HCT116 (cell line): ENCODE measurements around the gene SEC31A. TPM values are rescaled to one million over a fixed set of nuclear protein-coding genes. Genes with fewer than 3 reads are reported as not detected.

Experiments used
- ATAC-seq: fragments of 200-7000 bp; cut with Tn5 transposase; 2 replicates; pipeline ENCODE4 v1.9.1; 2020; ENCODE audit warnings: mild to moderate bottlenecking, moderate library complexity
- BruUV-seq: library from RNA; stranded (reverse); fragments of 400-500 nt; replicated peaks from 2 replicates; lab custom pipeline; 2021; lab: Mats Ljungman, UMichigan
- CTCF ChIA-PET: fragments of 300-600 bp; sonication (Branson Sonifier 250); formaldehyde crosslinking; loops from one replicate; lab custom pipeline; 2021; ENCODE audit warnings: antibody characterized with exemption; lab: Charles Lee
- POLR2A ChIA-PET: fragments of 300-600, 350-600 bp; sonication (Branson Sonifier 250); formaldehyde crosslinking; loops from one replicate; lab custom pipeline; 2021; ENCODE audit warnings: antibody characterized with exemption; lab: Charles Lee
- RAD21 ChIA-PET, 2 experiments: fragments of 300-600 bp; sonication (Branson Sonifier 250); formaldehyde crosslinking; loops; one replicate each; lab custom pipeline; 2023; ENCODE audit warnings: low total read pairs in 2 of 2; ENCODE audit not compliant: uncharacterized antibody in 2 of 2, unreplicated experiment in 2 of 2, low non-redundant PET in 1 of 2; lab: Charles Lee
- DNase-seq: peaks from one replicate; pipeline ENCODE4 v3.0.0-alpha.2; 2010; ENCODE audit warnings: low read depth, low spot score
- H2AFZ ChIP-seq: fragments of 200-600 bp; shearing (Covaris generic), sonication (generic); 2 replicates; pipeline ENCODE4 v1.6.1; 2017; ENCODE audit warnings: low read depth, mixed run types, mixed read lengths, antibody characterized with exemption, low read length; ENCODE audit not compliant: poor library complexity, severe bottlenecking
- H3K27ac ChIP-seq: 2 replicates; pipeline ENCODE4 v1.5.1; 2012; ENCODE audit warnings: low read depth, low read length
- H3K27me3 ChIP-seq: fragments of 200-600 bp; sonication (generic); 2 replicates; pipeline ENCODE4 v1.6.1; 2016; ENCODE audit warnings: mixed run types, low read length, mixed read lengths; ENCODE audit not compliant: insufficient read depth
- H3K36me3 ChIP-seq, 2 experiments: fragments of 200-500 bp in 1 of 2; fragments of 200-600 bp in 1 of 2; sonication (Bioruptor generic) in 1 of 2; sonication (generic) in 1 of 2; 2 replicates each; pipeline versions ENCODE4 v1.5.1 to v1.6.1; 2014 to 2016; ENCODE audit warnings: low read length in 2 of 2, inconsistent platforms in 1 of 2, mixed read lengths in 1 of 2, mixed run types in 1 of 2; ENCODE audit not compliant: insufficient read depth in 2 of 2, control insufficient read depth in 1 of 2
- H3K4me1 ChIP-seq, 2 experiments: fragments of 200-600 bp in 1 of 2; sonication (generic) in 1 of 2; 2 replicates each; pipeline versions ENCODE4 v1.5.1 to v1.6.1; 2012 to 2017; ENCODE audit warnings: low read length in 2 of 2, inconsistent platforms in 1 of 2, mild to moderate bottlenecking in 1 of 2, mixed read lengths in 1 of 2, mixed run types in 1 of 2, moderate library complexity in 1 of 2; ENCODE audit not compliant: insufficient read depth in 2 of 2, control insufficient read depth in 1 of 2
- H3K4me2 ChIP-seq: fragments of 200-600 bp; sonication (generic); 2 replicates; pipeline ENCODE4 v1.6.1; 2017; ENCODE audit warnings: mixed run types, low read length, mixed read lengths
- H3K4me3 ChIP-seq, 2 experiments: fragments of 200-600 bp in 1 of 2; sonication (generic) in 1 of 2; replicated peaks in 1 of 2; 2 replicates each; pipeline ENCODE4 v1.5.1; 2011 to 2016; ENCODE audit warnings: low read length in 2 of 2, control low read depth in 1 of 2, low read depth in 1 of 2, mild to moderate bottlenecking in 1 of 2, mixed read lengths in 1 of 2, mixed run types in 1 of 2
- H3K79me2 ChIP-seq: fragments of 200-600 bp; sonication (generic); 2 replicates; pipeline ENCODE4 v1.6.1; 2017; ENCODE audit warnings: mild to moderate bottlenecking, mixed run types, low read length, moderate library complexity, mixed read lengths; ENCODE audit not compliant: insufficient read depth
- H3K9ac ChIP-seq: fragments of 200-600 bp; sonication (generic); 2 replicates; pipeline ENCODE4 v1.6.1; 2016; ENCODE audit warnings: low read length, mixed read lengths
- H3K9me2 ChIP-seq: fragments of 200-600 bp; sonication (generic), shearing (Covaris generic); 2 replicates; pipeline ENCODE4 v1.6.1; 2017; ENCODE audit warnings: mixed run types, mild to moderate bottlenecking, moderate library complexity; ENCODE audit not compliant: insufficient read depth
- H3K9me3 ChIP-seq, 2 experiments: fragments of 200-500 bp in 1 of 2; fragments of 200-600 bp in 1 of 2; sonication (Bioruptor generic) in 1 of 2; sonication (generic) in 1 of 2; 2 replicates each; pipeline ENCODE4 v1.6.1; 2014 to 2017; ENCODE audit warnings: low read length in 2 of 2, mixed read lengths in 2 of 2, inconsistent platforms in 1 of 2, low read depth in 1 of 2, mild to moderate bottlenecking in 1 of 2, mixed run types in 1 of 2, moderate library complexity in 1 of 2; ENCODE audit not compliant: control insufficient read depth in 1 of 2, insufficient read depth in 1 of 2
- H4K20me1 ChIP-seq: fragments of 200-600 bp; sonication (generic), shearing (Covaris generic); 2 replicates; pipeline ENCODE4 v1.6.1; 2017; ENCODE audit warnings: mixed run types, mild to moderate bottlenecking, moderate library complexity; ENCODE audit not compliant: insufficient read depth
- CEBPB ChIP-seq: IDR thresholded peaks from 2 replicates; pipeline ENCODE4 v1.6.1; 2012; ENCODE audit warnings: low read depth
- CTCF ChIP-seq, 3 experiments: fragments of 200-600 bp in 1 of 3; sonication (generic) in 1 of 3; IDR thresholded peaks in 2 of 3; conservative IDR thresholded peaks in 1 of 3; 2 replicates each; pipeline ENCODE4 v1.5.1; 2012 to 2017; ENCODE audit warnings: low read depth in 2 of 3, low read length in 2 of 3, antibody characterized with exemption in 1 of 3, borderline replicate concordance in 1 of 3, control low read depth in 1 of 3, mild to moderate bottlenecking in 1 of 3, mixed read lengths in 1 of 3, mixed run types in 1 of 3, moderate library complexity in 1 of 3; ENCODE audit not compliant: insufficient read depth in 1 of 3
- EGR1 ChIP-seq: IDR thresholded peaks from 2 replicates; pipeline ENCODE4 v1.6.1; 2012; ENCODE audit warnings: low read depth
- EZH2 ChIP-seq: fragments of 200-600 bp; sonication (generic); IDR thresholded peaks from 2 replicates; pipeline ENCODE4 v1.6.1; 2017; ENCODE audit warnings: antibody characterized with exemption, mixed run types
- EZH2phosphoT487 ChIP-seq: fragments of 200-600 bp; IDR thresholded peaks from 2 replicates; pipeline ENCODE4 v1.6.1; 2018; ENCODE audit warnings: antibody characterized with exemption, borderline replicate concordance
- JUND ChIP-seq: IDR thresholded peaks from 2 replicates; pipeline ENCODE4 v1.6.1; 2012
- POLR2AphosphoS5 ChIP-seq: IDR thresholded peaks from 2 replicates; pipeline ENCODE4 v1.6.1; 2011; ENCODE audit warnings: mild to moderate bottlenecking, low read depth, low read length, moderate library complexity
- RAD21 ChIP-seq: IDR thresholded peaks from 2 replicates; pipeline ENCODE4 v1.6.1; 2012; ENCODE audit warnings: low read depth, mild to moderate bottlenecking
- REST ChIP-seq: IDR thresholded peaks from 2 replicates; pipeline ENCODE4 v1.6.1; 2012; ENCODE audit warnings: low read depth
- SIN3A ChIP-seq: IDR thresholded peaks from 2 replicates; pipeline ENCODE4 v1.6.1; 2012; ENCODE audit warnings: low read depth
- ZFX ChIP-seq: fragments of 450-650 bp; IDR thresholded peaks from 2 replicates; pipeline ENCODE4 v1.6.1; 2017
- intact Hi-C: fragments of 100-400 bp; cut with micrococcal nuclease; formaldehyde crosslinking; loops from 2 replicates; pipeline ENCODE4 v1.10.0; 2022
- total RNA-seq: library from RNA; stranded (reverse); gene quantifications from one replicate; pipeline ENCODE4 v1.2.1, GENCODE V29; 2021; ENCODE audit not compliant: unreplicated experiment

SEC31A gene
- total RNA-seq, 1 experiment from 2014 or later = 78.5 TPM

GRCh38 chr4:82851885-82852750, 38.8 kb downstream of the SEC31A start:
- DNase-seq (peak; percentile 33), ATAC-seq (peak; percentile 89)
- CTCF ChIA-PET = interaction anchor here (0.7 to 1.5 kb wide), 14 partner anchors 8 to 432 kb away, joined by 3 to 9 read pairs (median 3); partner anchors contain the start of genes COPS4 and COQ2
- RAD21 ChIA-PET = interaction anchor here in 1 of 2 experiments (1.4 kb wide), 1 partner anchor 390 kb away, joined by 6 read pairs; no protein-coding TSS in a partner anchor
- intact Hi-C loops = loop anchor here (1.0 to 2.0 kb wide), 3 partner anchors 158 to 430 kb away; partner anchors contain the start of gene LIN54
- H3K9ac ChIP-seq = no peak overlapping the region
- POLR2A ChIA-PET = interaction anchor here (0.6 kb wide), 1 partner anchor 40 kb away, joined by 3 read pairs; no protein-coding TSS in a partner anchor
- no peaks in the 10 kb centered on the region for H3K4me1 ChIP-seq
- peaks cover 4% of the 10 kb centered on the region; the same call in 1 of the 2 replicates for H3K79me2 ChIP-seq
- no peaks in the 10 kb centered on the region for H3K9me3 ChIP-seq
- H4K20me1 ChIP-seq = no peaks in the 10 kb centered on the region
- no peak overlapping the region for H3K4me3 ChIP-seq
- TF ChIP-seq SIN3A (no peak), REST (no peak), CEBPB (no peak), ZFX (no peak), JUND (0 out of 2 replicates have a peak, but pooled peaks have one; percentile 3), CTCF (IDR thresholded peaks at IDR 0.05 in 2 of 3, conservative IDR thresholded peaks at IDR 0.05 in 1 of 3; ENCODE audit: borderline replicate concordance in 1 of 3, insufficient read depth in 1 of 3, low read depth in 2 of 3, low read length in 2 of 3) (peak; percentile 39 to 67 (median 60); a peak in 5 of 6 replicates), RAD21 (peak; percentile 64), EGR1 (no peak), POLR2AphosphoS5 (no peak), EZH2phosphoT487 (no peak), EZH2 (no peak)
- H3K36me3 ChIP-seq = peaks cover 52 to 53% of the 10 kb centered on the region in 2 experiments
- BruUV-seq = no TSS peak
- no peaks in the 10 kb centered on the region for H3K9me2 ChIP-seq
- no peak overlapping the region for H3K27ac ChIP-seq
- H2AFZ ChIP-seq = no peak overlapping the region
- H3K27me3 ChIP-seq = no peaks in the 10 kb centered on the region
- H3K4me2 ChIP-seq = no peak overlapping the region
